C4-2B (cell line): ENCODE data around the gene GALNS.

Experiments used
- H3K27ac ChIP-seq: fragments of 450-650 bp; 2 replicates; pipeline ENCODE4 v1.5.1; 2017
- CTCF ChIP-seq: fragments of 450-650 bp; conservative IDR thresholded peaks from 2 replicates; pipeline ENCODE4 v1.5.1; 2017; ENCODE audit warnings: mild to moderate bottlenecking
- ZFX ChIP-seq: fragments of 450-650 bp; IDR thresholded peaks from 2 replicates; pipeline ENCODE4 v1.6.1; 2017

The GALNS gene

GRCh38 chr16:88876942-88877526, 20.3 kb upstream of the GALNS start:
- H3K27ac ChIP-seq, result no peak overlapping the region
- TF ChIP-seq CTCF (no peak), ZFX (no peak)

GRCh38 chr16:88875703-88876234, 19.0 kb upstream of the GALNS start:
- no peak overlapping the region for H3K27ac ChIP-seq
- no peak for TF ChIP-seq CTCF
- no peak for TF ChIP-seq ZFX

GRCh38 chr16:88874938-88875599, 18.3 kb upstream of the GALNS start:
- no peak for TF ChIP-seq ZFX
- no peak for TF ChIP-seq CTCF
- H3K27ac ChIP-seq, result no peak overlapping the region

- TF ChIP-seq ZFX (no peak), CTCF (no peak)
Observed at GRCh38 chr16:88872650-88873331, 16.0 kb upstream of the GALNS start.

GRCh38 chr16:88871730-88872416, 15.1 kb upstream of the GALNS start:
- no peak overlapping the region for H3K27ac ChIP-seq
- no peak for TF ChIP-seq CTCF
- no peak for TF ChIP-seq ZFX

More at GRCh38 chr16:88872650-88873331, 16.0 kb upstream of the GALNS start:
- H3K27ac ChIP-seq, result no peak overlapping the region

- no peak overlapping the region for H3K27ac ChIP-seq
- TF ChIP-seq ZFX, result no peak
- no peak for TF ChIP-seq CTCF
Observed at GRCh38 chr16:88871349-88871702, 14.6 kb upstream of the GALNS start.
